Right ventricle myocardium inferior (tissue), 1 donor: Measurements from ENCODE around the gene SLC25A26. TPM values are rescaled to one million over a fixed set of nuclear protein-coding genes. Genes with fewer than 3 reads are reported as not detected.

Source experiments
- ATAC-seq: fragments of 200-7000 bp; cut with Tn5 transposase; one replicate; pipeline ENCODE4 v1.9.1; 2020; ENCODE audit warnings: mild to moderate bottlenecking, moderate library complexity
- DNase-seq: peaks from one replicate; pipeline ENCODE4 v3.0.0; 2021; ENCODE audit errors: missing footprints
- intact Hi-C: fragments of 100-400 bp; cut with DNase I; formaldehyde crosslinking; loops from one replicate; pipeline ENCODE4 v1.11.0; 2022
- total RNA-seq: library from RNA; stranded (reverse); fragmentation: NEBNext Ultra II Directional; extraction: Animal tissue kit (Norgen Biotek cat#: 25700); gene quantifications from one replicate; pipeline ENCODE4 v1.2.1, GENCODE V29; 2021
- donor health status: DM: no; HTN: yes; CAD: no; lungs with severe emphysema.

The SLC25A26 gene
- total RNA-seq, 1 donor from 2014 or later: 45.9 TPM

GRCh38 chr3:66350601-66351000 lies 129.8 kb downstream of the SLC25A26 start:
- DNase-seq (no peak), ATAC-seq (no peak)
- intact Hi-C loops: no loop called here

GRCh38 chr3:66353039-66353438 lies 132.2 kb downstream of the SLC25A26 start:
- ATAC-seq (no peak), DNase-seq (no peak)
- intact Hi-C loops: no loop called here

GRCh38 chr3:66353530-66353929 lies 132.7 kb downstream of the SLC25A26 start:
- DNase-seq (no peak), ATAC-seq (peak; percentile 74)
- intact Hi-C loops: no loop called here

- ATAC-seq (no peak), DNase-seq (no peak)
These were observed 133.2 kb downstream of the SLC25A26 start for GRCh38 chr3:66354001-66354400.

GRCh38 chr3:66355394-66355793 lies 134.6 kb downstream of the SLC25A26 start:
- intact Hi-C loops: no loop called here
- DNase-seq (no peak), ATAC-seq (no peak)

More at GRCh38 chr3:66354001-66354400, 133.2 kb downstream of the SLC25A26 start:
- intact Hi-C loops: no loop called here

- intact Hi-C loops: no loop called here
- ATAC-seq (no peak), DNase-seq (no peak)
These were observed 135.2 kb downstream of the SLC25A26 start for GRCh38 chr3:66355997-66356396.

GRCh38 chr3:66361356-66361755 lies 140.6 kb downstream of the SLC25A26 start:
- ATAC-seq (no peak), DNase-seq (no peak)
- intact Hi-C loops: no loop called here

GRCh38 chr3:66362541-66362941 lies 141.7 kb downstream of the SLC25A26 start:
- DNase-seq: no peak
- ATAC-seq: peak; percentile 17
- intact Hi-C loops: no loop called here

GRCh38 chr3:66363148-66363547 lies 142.3 kb downstream of the SLC25A26 start:
- no peak for DNase-seq
- ATAC-seq: no peak
- intact Hi-C loops: no loop called here

GRCh38 chr3:66365080-66365479 lies 144.3 kb downstream of the SLC25A26 start:
- DNase-seq (no peak), ATAC-seq (peak; percentile 30)
- intact Hi-C loops: no loop called here

- ATAC-seq (no peak), DNase-seq (no peak)
- intact Hi-C loops: no loop called here
These were observed 145.9 kb downstream of the SLC25A26 start for GRCh38 chr3:66366747-66367146.

- intact Hi-C loops: no loop called here
- no peak for ATAC-seq
- DNase-seq: no peak
These were observed 147.2 kb downstream of the SLC25A26 start for GRCh38 chr3:66367979-66368378.

GRCh38 chr3:66370179-66370578 lies 149.4 kb downstream of the SLC25A26 start:
- intact Hi-C loops: loop anchor here (5.0 kb wide), 2 partner anchors 43 to 108 kb away; no protein-coding TSS in a partner anchor
- DNase-seq: peak; percentile 83
- ATAC-seq: peak; percentile 87

- DNase-seq (no peak), ATAC-seq (peak; percentile 43)
- intact Hi-C loops: loop anchor here (5.0 kb wide), 2 partner anchors 44 to 109 kb away; no protein-coding TSS in a partner anchor
These were observed 150.6 kb downstream of the SLC25A26 start for GRCh38 chr3:66371432-66371831.

- intact Hi-C loops: loop anchor here (5.0 kb wide), 2 partner anchors 46 to 111 kb away; no protein-coding TSS in a partner anchor
- ATAC-seq: peak; percentile 75
- no peak for DNase-seq
These were observed 152.0 kb downstream of the SLC25A26 start for GRCh38 chr3:66372681-66373350.

GRCh38 chr3:66376568-66376967 lies 155.8 kb downstream of the SLC25A26 start:
- DNase-seq (no peak), ATAC-seq (no peak)
- intact Hi-C loops: no loop called here

- intact Hi-C loops: no loop called here
- DNase-seq (no peak), ATAC-seq (no peak)
These were observed 157.0 kb downstream of the SLC25A26 start for GRCh38 chr3:66377800-66378199.

- DNase-seq (no peak), ATAC-seq (no peak)
- intact Hi-C loops: no loop called here
These were observed 157.5 kb downstream of the SLC25A26 start for GRCh38 chr3:66378256-66378655.

GRCh38 chr3:66379565-66379964 lies 158.8 kb downstream of the SLC25A26 start:
- ATAC-seq: no peak
- intact Hi-C loops: no loop called here

GRCh38 chr3:66380200-66380932 lies 159.6 kb downstream of the SLC25A26 start:
- DNase-seq (no peak), ATAC-seq (no peak)
- intact Hi-C loops: no loop called here

More at GRCh38 chr3:66379565-66379964, 158.8 kb downstream of the SLC25A26 start:
- no peak for DNase-seq
